Stimulated activated CD4-positive, alpha-beta T cell treated with anti-CD3 and anti-CD28 coated beads, Interleukin-1b, Interleukin-23, amount 100 ng/mL, for 24 hours (primary cell): ENCODE results near the gene GCLC.
"Not testable (repeated sequence)": the region's sequence is repeated elsewhere in the genome, so short reads cannot be mapped to it uniquely, and the experiment has no call there.

Experiments used
- DNase-seq, 4 experiments: peaks; one replicate each; pipeline ENCODE4 v3.0.0-alpha.2; 2020; ENCODE audit warnings: low read depth in 4 of 4, low spot score in 1 of 4

The GCLC gene

DNA sequence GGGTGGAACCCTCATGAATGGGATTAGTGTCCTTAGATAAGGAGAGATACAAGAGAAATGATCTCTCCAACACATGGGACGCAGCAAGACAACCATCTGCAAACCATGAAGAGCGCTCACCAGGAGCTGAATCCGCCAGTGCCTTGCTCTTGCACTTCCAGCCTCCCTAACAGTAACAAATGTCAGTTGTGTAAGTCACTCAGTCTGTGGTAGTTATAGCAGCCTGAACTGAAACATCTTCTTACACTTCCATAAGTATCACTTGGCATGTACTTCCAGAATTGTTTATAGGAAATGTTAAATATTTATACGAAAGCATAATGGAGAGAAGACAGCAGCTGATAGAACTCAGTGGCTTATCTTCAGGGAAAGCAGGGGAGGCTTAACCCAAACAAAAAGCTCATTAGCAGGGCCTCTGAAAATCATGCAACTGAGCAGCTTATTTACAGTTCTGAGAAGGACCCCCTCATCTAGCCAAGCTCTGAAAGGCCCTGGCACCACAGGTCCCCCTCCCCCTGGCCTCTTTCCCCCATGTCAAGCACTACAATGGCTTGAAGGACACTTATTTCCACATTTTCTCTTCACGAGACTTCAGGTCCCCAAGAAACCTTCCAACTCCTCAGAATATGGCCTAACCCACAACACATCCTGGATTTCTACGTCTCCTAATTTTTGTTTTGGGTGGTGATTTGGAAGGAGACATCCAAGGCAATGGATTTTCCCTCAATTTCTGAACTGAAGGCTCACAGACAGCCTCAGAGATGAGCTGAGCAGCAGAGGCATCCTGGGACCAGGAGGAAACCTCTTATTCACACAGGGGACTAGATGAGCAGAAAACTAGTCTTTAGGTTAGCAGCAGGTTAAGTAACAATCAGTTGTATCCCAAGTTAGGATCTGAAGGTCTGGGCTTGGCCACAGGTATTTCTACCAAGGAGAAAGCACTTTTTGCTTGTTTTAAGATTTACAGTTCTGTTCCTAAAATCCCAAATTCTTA lies 49.1 kb downstream of the GCLC start:
- no peak for DNase-seq

DNA sequence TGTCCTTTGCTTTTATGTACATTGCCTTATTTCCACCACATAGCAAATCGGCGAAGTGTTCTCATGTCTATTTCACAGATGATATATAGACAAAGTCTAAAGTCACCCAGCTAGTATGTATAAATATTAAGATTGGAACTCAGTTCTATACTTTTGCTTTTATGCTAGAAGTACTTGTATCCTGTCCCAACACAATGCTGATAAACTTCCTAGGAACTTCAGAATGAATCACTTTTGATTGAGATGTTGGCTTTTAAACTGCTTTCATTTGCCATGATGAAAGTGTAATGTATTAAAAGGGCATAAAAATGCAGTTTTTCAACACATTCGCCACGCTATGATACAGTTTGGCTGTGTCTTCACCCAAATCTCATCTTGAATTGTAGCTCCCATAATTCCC lies 50.8 kb downstream of the GCLC start:
- DNase-seq = no peak

DNA sequence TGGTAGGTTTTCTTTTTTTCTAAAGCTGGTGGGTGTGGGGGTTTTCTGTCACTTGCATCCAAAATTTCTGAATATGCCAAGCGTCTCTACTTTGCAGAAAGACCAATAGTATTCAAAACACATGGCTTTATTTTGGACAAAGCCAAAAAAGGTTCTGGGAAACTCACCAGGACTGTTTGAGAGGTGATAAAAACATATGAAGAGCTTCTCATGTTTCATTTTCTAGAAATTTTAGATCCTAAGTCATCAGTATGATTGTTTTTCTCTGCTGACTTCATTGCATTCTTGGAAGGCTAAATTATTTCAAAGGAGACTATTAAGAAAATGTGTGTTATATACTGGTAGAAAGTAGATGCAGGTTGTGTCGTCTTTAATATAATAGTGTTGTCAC lies 51.3 kb downstream of the GCLC start:
- DNase-seq = no peak

DNA sequence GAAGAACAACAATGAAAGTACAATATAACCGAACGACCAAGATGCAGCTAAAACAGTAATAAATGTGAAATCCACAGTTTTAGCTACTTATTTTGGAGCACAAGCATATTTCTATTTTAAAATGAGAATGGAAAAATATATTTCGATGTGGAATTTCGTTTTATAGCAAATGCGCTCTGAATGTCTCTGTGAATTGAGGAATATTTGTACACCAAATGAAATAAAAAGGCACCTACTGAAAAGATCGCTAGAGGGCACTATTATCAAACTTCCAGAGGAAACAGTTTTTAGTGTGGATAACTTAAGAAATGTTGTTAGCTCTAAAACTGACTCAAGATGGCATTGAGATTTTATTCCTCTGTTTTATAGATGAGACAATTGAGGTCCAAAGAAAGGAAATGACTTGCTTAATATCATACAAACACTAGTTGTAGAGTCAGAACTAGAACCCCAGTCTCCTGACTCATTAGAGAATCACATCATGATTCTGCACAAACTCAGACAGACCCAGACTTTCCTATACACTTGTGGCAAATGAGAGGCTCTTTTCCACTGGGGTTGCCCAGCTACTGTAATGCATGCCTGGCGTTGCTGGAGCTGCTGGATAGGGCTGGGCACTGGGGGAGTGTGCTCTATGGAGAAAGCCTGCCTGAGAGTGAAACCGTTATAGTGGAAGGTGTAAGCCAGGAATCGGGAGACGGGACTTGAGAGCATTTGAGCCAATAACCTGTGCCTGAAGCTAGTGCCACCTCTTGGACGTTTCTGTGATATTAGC lies 51.9 kb downstream of the GCLC start:
- peak; percentile 3 to 33 (median 17) for DNase-seq

DNA sequence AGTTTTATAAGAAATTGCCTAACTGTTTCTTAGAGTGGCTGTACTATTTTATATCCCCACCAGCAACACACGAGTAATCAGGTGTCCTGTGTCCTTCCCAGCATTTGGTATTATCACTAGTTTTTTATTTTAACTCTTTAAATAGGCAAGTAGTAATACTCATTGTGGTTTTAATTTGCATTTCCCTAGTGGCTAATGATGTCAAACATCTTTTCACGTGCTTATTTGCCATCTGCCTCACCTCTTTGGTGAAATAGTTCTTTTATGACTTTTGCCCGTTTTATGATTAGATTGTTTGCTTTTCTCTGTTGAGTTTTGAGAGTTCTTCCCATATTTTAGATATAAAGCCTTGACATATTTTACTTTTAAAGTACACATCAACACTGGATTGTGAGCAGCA lies 57.8 kb downstream of the GCLC start:
- no peak for DNase-seq

DNA sequence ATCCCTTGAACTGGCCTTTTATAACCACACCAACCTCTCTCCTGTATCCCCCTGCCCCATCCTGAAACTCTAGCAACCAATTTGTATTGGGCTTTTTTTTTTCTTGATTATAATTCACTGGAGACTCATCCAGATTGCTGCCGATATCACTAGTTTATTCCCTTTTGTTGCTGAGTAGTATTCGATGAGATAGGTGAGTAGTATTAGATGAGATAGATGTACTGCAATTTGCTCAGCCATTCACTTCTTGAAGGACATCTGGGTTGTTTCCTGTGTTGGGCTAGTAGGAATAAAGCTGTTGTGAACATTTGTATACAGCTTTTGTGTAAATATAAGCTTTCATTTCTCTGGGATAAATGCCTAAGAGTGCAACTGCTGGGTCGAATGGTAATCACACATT lies 58.2 kb downstream of the GCLC start:
- DNase-seq = no peak

DNA sequence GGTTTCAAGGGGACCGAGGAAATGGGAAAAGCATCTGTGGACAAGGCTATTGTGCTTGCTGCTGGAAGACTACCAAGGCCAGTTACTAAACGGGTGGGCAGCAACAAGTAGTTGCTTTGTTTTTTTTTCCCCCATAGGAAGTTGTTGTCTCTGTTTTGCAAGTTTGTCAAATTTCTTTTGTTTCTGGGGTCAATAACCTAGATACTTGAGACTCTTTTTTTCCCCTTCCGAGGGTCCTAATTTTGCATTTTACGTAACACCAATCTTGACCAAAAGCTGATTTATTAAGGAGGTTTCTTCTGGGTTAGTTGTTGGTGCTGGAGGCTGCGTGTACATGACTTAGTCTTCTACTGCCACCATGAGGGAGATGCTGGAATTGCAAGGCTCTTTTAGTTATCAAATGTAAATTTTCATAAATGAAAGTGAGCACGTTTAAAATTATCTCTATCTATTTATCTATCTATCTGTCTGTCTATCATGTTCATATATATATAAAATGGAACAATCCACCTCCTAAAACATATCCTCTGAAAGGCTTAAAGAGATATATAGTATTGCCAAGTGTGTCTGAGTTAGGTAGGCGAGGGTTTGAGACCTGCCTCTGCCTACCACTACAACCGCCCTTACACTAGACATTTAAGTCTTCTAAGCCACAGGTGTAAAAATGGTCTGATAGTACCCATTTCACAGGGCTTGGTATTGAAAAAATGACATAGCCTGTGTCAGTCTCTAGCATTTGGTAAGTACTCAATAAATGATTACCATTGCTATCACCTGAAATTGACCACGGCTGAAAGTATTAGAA lies 60.2 kb downstream of the GCLC start:
- DNase-seq = peak; percentile 45 to 72 (median 58)

DNA sequence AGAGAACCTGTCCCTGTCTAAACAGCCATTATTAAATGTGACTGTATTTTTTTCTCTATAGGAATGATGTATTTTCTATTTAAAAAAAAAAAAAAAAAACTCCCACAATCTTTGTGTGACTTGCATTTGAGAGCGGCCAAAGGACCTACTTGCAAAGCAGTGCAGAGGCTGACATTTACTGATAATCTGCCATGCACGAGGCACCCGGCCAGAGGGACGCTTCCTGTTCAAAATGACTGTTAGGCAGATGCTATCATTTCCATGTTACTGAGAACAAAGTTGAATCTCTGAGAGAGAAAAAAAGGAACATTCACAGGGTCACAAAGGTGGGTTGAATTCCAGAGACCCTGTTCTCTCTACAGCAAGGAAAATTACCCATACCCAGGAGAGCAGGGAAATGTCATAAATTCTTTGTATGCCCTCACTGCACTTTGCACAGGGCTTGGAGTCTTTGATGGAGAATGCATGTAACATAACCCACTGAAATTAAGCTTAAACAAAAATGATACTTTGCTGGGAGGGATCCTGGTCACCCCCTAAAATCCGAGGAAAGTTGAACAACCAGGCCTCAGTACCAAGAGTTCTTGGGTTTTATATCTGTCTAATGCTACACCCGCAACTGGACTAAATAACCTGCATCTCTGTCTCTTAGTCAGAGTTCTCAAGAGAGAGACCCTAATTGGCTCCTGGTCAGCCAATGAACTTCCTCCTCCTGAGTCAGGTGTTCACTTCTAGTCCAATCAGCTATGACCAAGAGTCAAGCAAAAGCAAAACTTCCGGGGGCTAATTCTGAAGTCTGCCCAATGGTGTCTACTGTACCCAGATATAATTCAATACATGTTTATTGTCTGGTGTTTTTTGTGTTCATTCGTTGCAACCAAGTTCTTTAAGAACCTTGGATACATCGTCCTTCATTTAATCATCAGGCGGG lies 61.2 kb downstream of the GCLC start:
- DNase-seq = no peak

DNA sequence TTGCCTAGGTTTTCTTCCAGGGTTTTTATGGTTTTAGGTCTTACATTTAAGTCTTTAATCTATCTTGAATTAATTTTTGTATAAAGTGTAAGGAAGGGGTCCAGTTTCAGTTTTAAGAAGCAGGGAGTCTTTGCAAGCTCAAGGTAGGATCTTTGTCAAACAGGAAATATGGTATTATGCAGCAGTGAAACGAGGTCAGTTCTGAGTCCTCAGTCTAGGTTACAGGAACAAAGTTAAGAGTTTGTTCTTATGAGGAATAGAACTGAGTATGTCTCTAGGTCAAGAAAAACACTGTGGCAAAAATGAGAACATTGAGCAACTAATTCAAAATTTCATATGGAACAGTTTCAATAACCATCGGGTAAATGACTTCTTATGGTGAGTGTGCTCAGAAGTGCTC lies 63.6 kb downstream of the GCLC start:
- no peak for DNase-seq

DNA sequence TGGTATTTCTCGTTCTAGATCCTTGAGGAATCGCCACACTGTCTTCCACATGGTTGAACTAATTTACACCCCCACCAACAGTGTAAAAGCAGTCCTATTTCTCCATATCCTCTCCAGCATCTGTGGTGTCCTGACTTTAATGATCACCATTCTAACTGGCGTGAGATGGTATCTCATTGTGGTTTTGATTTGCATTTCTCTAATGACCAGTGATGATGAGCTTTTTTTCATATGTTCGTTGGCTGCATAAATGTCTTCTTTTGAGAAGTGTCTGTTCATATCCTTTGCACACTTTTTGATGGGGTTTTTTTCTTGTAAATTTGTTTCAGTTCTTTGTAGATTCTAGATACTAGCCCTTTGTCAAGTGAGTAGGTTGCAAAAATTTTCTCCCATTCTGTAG lies 64.1 kb downstream of the GCLC start:
- DNase-seq = not testable (repeated sequence)

DNA sequence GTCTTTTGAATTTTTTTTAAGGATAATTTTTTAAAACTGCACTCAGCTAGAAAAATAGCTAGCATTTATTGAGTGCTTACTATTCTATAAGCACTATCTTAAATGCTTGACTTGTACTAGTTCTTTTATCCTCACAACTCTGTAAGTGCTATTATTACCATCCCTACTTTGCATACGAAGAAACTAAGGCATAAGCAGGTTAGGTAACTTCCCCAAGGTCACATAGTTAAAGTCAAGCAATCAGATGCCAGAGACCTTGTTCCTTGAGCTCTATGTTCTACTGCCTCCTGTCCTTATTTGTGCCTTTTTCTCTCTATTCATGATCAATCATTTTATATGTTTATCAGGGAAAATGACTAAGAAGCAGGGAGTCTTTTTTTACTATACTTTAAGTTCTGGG lies 65.0 kb downstream of the GCLC start:
- no peak for DNase-seq

DNA sequence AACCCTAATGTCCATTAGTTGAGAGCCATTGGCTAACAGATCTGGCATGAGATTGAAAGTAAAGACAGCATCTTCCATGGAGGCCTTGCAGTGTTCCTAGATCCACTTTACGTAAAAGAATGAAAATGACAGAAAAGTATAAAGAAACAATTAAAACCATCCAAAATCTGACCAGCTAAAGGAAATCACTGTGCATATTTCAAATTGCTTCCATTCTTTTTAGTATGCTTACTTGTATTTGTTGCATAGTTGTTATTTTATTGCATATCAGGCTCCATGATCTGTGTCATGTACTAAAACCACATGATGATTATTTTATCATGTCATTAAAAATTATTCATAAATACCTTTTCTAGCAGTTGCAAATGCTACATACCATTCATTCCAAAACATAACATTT lies 67.9 kb downstream of the GCLC start:
- DNase-seq = no peak

DNA sequence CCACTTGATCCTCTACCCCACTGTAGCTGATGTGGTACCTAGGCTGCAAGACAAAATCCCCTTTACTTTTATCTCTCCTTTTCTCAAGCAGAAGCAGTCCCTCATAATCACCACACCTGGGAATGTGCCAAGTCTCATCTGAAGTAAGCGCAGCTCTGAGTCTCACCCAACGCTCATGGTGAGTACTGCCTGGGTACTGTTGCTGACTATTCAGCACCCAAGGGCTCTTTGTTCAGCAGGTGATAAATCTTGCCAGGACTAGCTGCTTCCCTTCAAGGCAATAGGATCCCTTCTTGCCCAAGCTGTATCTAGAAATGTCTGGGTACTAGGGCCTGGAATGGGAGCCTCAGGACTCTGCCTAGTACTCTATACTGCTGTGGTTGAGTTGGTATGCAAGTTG lies 70.9 kb downstream of the GCLC start:
- no peak for DNase-seq

DNA sequence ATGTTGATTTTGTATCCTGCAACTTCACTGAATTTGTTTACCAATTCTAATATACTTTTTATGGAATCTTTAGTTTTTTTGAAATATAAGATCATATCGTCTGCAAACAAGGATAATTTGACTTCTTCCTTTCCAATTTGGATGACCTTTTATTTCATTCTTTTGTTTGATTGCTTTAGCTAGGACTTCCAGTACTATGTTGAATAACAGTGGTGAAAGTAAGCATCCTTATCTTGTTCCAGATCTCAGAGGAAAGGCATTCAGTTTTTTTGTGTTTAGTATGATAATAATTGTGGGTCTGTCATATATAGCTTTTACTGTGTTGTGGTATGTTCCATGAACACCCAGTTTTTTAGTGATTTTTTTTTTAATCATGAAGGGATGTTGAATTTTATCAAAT lies 75.7 kb downstream of the GCLC start:
- no peak for DNase-seq

DNA sequence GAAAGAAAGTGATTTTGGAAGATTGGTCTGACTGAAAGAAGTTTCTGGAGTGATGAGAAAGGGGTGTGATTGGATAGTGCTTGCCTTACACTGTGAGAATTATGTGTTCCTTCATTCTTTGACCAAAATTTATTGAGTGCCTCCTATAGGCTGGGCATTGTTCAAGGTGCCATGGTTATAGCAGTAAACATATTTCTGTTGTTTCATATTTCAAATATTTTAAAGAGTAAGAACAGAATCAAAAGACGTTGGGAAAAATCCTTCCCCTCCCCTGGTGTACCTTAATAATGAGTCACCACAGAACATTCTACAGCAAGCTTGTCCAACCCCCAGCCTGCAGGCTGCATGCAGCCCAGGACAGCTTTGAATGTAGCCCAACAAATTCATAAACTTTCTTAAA lies 78.6 kb downstream of the GCLC start:
- DNase-seq = no peak

DNA sequence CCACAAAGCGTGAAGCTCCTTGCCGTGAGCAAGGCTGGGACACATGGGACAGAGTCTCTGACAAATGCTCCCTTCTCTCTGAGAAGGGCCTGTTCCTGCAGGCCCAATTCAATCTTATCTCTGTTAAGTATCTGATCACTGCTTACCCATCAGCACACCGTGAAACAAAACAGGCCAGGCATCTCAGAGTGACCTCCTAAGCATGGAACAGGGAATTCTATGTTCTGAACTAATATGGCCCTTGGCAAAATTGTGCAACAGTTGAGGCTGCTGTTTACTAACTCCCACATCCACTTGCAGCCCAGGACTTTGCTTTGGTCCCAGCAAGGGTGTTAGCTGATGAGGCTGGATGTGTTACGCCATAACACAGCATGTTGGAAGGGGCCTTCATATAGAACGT lies 79.2 kb downstream of the GCLC start:
- no peak for DNase-seq

DNA sequence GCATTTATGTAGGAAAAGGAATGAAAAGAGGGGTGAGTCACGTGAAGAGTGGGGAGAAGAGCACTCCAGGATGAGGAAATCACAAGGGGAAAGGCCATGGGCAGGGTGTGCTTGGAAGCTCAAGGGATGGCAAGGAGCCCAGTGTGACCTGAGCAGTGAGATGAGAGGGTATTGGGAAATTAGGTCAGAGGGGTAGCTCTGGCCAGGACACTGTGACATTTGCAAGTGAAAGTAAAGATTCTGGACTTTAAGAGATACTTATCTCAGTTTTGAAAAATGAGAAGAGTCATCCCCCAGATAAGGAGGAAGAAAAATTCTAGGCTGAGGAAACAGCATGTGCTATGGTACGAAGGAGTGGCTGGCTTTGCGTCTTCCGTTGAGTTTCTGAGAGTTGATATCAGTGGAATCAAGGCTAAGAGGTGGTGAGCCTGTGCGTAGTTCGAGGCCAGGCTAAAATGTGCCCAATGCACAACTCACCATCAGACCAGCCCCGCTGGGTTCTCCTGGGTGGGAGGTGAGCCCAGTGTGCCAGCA lies 79.9 kb downstream of the GCLC start:
- DNase-seq = no peak

DNA sequence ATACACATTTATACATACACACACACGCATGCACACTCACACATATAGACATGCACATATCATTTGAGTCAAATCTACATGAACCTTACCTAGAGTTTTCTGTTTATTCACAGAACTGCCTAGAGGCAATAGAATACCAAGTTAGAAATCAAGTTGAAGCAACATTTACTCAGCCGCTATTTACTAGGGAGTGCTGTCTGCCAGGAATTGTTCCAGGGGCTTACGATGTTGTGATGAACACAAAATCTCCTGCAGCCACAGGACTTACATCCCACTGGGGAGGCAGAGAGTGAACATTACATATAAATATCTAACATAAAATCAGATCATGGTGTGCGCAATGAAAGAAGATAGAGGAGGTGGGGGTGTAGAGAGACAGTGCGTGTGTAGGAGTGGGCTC lies 80.4 kb downstream of the GCLC start:
- no peak for DNase-seq

DNA sequence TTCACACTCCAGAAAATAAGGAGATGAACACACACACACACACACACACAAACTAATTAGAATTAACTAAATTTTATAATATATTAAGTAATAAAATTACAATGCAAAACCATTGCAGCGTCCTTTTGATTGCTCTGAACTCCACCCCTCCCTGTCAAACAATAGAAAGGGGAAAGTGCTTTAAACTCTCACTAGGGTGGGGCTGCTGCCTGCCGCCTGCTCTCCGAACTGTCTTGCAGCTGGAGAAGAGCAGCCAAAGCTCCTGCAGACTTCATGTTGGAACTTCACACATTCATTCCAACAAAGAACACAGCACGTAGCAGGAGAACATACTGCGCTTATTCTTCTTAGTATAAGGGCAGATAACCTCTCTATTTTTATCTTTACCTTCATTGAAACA lies 83.2 kb downstream of the GCLC start:
- DNase-seq = no peak

DNA sequence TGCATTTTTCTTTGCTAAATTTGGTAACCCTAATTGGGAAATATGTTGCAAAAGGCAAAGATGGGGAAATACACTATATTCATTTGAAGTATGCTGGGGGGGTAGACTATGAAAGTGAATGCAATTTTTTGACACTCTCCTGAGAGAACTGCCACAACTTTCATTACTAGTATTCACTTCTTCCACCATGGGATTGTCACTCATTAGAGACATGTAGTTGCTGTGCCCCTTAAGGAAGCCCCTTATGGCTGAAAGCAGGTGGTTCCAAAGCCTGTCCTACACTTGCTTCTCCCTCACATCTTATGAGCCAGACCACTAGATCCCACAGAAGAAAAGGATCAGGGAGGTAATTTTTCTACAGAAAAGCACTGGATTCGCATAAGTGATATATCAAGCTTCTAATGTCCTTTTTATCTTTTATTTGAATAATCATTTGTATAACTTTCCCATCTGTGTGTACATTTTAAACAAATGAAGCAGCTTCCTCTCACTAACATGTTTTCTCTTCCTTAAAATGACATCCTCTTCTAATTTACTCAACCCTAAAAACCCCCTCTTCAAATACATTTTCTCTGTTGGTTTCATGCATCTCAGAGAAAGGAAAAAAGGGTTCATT lies 83.8 kb downstream of the GCLC start:
- DNase-seq = no peak
